ENCODE results near the gene NXPH4. TPM values are rescaled to one million over a fixed set of nuclear protein-coding genes. Genes with fewer than 3 reads are reported as not detected.
A peak's percentile ranks its signal among the peaks of the same experiment; 100 is the strongest.

The NXPH4 gene
- total RNA-seq, 1 donor from 2014 or later = not detected

- peak overlapping the region; percentile 61 for H3K27ac ChIP-seq
Observed at GRCh38 chr12:57230381-57231155, 14.0 kb downstream of the NXPH4 start.

GRCh38 chr12:57231276-57232021, 14.9 kb downstream of the NXPH4 start:
- H3K4me3 ChIP-seq = no peak overlapping the region
- DNase-seq (peak; percentile 32), ATAC-seq (no peak)
- no peak for TF ChIP-seq CTCF (IDR thresholded peaks at IDR 0.05)
- intact Hi-C loops (cut with DNase I) = no loop called here
- H3K4me1 ChIP-seq = peaks cover 32% of the 10 kb centered on the region
- peaks cover 34% of the 10 kb centered on the region for H3K36me3 ChIP-seq
- peaks cover 20% of the 10 kb centered on the region for H3K27me3 ChIP-seq (ENCODE audit: low read depth)
- H3K27ac ChIP-seq = no peak overlapping the region
- H3K9me3 ChIP-seq = no peaks in the 10 kb centered on the region

More at GRCh38 chr12:57230381-57231155, 14.0 kb downstream of the NXPH4 start:
- no peaks in the 10 kb centered on the region for H3K9me3 ChIP-seq
- DNase-seq = peak; percentile 32
- H3K4me3 ChIP-seq = peak overlapping the region; percentile 58
- H3K27me3 ChIP-seq (ENCODE audit: low read depth) = peaks cover 20% of the 10 kb centered on the region
- TF ChIP-seq CTCF (IDR thresholded peaks at IDR 0.05) = no peak
- no peak for ATAC-seq
- H3K36me3 ChIP-seq = peaks cover 34% of the 10 kb centered on the region
- intact Hi-C loops (cut with DNase I) = no loop called here
- peaks cover 36% of the 10 kb centered on the region for H3K4me1 ChIP-seq

GRCh38 chr12:57232156-57232756, 15.7 kb downstream of the NXPH4 start:
- Histone ChIP-seq H3K4me1 (peaks cover 24% of the 10 kb centered on the region), H3K4me3 (no peak overlapping the region), H3K27me3 (ENCODE audit: low read depth) (peaks cover 20% of the 10 kb centered on the region), H3K27ac (no peak overlapping the region), H3K36me3 (peaks cover 34% of the 10 kb centered on the region), H3K9me3 (no peaks in the 10 kb centered on the region)
- ATAC-seq (no peak), DNase-seq (peak; percentile 35)
- intact Hi-C loops (cut with DNase I) = no loop called here
- no peak for TF ChIP-seq CTCF (IDR thresholded peaks at IDR 0.05)

- ATAC-seq = no peak
- intact Hi-C loops (cut with DNase I) = no loop called here
- H3K4me1 ChIP-seq = peaks cover 34% of the 10 kb centered on the region
Observed at GRCh38 chr12:57233357-57234232, 17.0 kb downstream of the NXPH4 start.

More at GRCh38 chr12:57233357-57234232, 17.0 kb downstream of the NXPH4 start:
- peak; percentile 45 for DNase-seq
- Histone ChIP-seq H3K9me3 (no peaks in the 10 kb centered on the region), H3K27me3 (ENCODE audit: low read depth) (peaks cover 30% of the 10 kb centered on the region), H3K4me3 (no peak overlapping the region), H3K27ac (no peak overlapping the region), H3K36me3 (peaks cover 34% of the 10 kb centered on the region)
- no peak for TF ChIP-seq CTCF (IDR thresholded peaks at IDR 0.05)
